ENCODE data around the gene PBX2.

DNA sequence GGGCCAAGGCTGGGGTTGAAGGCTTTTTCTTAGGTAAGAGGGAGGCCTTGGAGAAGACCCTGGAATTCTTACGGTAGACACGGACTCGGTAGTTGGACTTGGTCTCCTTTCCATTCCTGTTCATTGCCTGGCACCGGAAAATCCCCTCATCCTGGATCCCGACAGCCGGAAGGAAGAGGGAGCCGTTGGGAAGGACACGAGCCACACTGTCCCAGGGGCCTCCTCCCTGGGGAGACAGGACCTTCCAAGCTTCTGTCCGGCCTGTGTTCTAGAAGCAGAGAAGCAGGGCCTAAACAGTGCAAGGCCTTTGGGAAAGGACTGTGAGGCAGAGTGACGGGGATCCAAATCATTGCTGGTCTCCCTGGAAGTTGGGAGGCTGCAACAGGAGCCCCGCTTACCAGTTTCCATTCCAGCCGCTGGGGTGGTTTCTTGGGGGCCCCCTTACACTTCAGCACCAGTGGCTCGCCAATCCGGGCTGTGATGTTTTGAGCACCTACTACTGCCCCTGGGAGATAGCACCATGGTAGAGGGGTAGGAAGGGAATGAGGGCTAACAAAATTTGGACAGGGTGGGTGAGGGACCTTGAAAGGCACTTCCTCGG lies 6.4 kb downstream of the PBX2 start:
- TF ChIP-seq, protein P1, sequence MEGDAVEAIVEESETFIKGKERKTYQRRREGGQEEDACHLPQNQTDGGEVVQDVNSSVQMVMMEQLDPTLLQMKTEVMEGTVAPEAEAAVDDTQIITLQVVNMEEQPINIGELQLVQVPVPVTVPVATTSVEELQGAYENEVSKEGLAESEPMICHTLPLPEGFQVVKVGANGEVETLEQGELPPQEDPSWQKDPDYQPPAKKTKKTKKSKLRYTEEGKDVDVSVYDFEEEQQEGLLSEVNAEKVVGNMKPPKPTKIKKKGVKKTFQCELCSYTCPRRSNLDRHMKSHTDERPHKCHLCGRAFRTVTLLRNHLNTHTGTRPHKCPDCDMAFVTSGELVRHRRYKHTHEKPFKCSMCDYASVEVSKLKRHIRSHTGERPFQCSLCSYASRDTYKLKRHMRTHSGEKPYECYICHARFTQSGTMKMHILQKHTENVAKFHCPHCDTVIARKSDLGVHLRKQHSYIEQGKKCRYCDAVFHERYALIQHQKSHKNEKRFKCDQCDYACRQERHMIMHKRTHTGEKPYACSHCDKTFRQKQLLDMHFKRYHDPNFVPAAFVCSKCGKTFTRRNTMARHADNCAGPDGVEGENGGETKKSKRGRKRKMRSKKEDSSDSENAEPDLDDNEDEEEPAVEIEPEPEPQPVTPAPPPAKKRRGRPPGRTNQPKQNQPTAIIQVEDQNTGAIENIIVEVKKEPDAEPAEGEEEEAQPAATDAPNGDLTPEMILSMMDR (IDR thresholded peaks at IDR 0.05) = no peak
- TF ChIP-seq POLR2A (IDR thresholded peaks at IDR 0.05) = no peak

Measured in heart left ventricle (tissue), 13 donors.